Liver (tissue), 3 donors: Measurements from ENCODE around the gene HNRNPA2B1.

Source experiments
- EGR1 ChIP-seq, 2 donors: IDR thresholded peaks; 2 replicates each; pipeline ENCODE4 v1.6.1; 2016 to 2018; ENCODE audit warnings: antibody characterized with exemption in 2 of 2, low read depth in 2 of 2
- GABPA ChIP-seq, 2 donors: IDR thresholded peaks in 1 of 2; conservative IDR thresholded peaks in 1 of 2; 2 replicates each; pipeline ENCODE4 v1.6.1; 2016; ENCODE audit warnings: antibody characterized with exemption in 2 of 2, mild to moderate bottlenecking in 1 of 2, moderate library complexity in 1 of 2
- JUND ChIP-seq, 2 donors: IDR thresholded peaks; 2 replicates each; pipeline ENCODE4 v1.6.1; 2016; ENCODE audit warnings: antibody characterized with exemption in 2 of 2
- NR2F2 ChIP-seq: IDR thresholded peaks from 2 replicates; pipeline ENCODE4 v1.6.1; 2016; ENCODE audit warnings: antibody characterized with exemption
- RAD21 ChIP-seq, 2 donors: IDR thresholded peaks; 2 replicates each; pipeline ENCODE4 v1.6.1; 2016; ENCODE audit warnings: antibody characterized with exemption in 2 of 2, mild to moderate bottlenecking in 2 of 2
- RXRA ChIP-seq, 2 donors: IDR thresholded peaks; 2 replicates each; pipeline ENCODE4 v1.6.1; 2017 to 2018; ENCODE audit warnings: antibody characterized with exemption in 2 of 2, mild to moderate bottlenecking in 1 of 2
- SP1 ChIP-seq: IDR thresholded peaks from 2 replicates; pipeline ENCODE4 v1.6.1; 2018; ENCODE audit warnings: antibody characterized with exemption, mild to moderate bottlenecking
- TAF1 ChIP-seq: conservative IDR thresholded peaks from 2 replicates; pipeline ENCODE4 v1.6.1; 2016; ENCODE audit warnings: antibody characterized with exemption, mild to moderate bottlenecking
- YY1 ChIP-seq: IDR thresholded peaks from 2 replicates; pipeline ENCODE4 v1.6.1; 2016; ENCODE audit warnings: antibody characterized with exemption, mild to moderate bottlenecking
- TF ChIP-seq, protein P1 (sequence below): fragments of 150-350 bp; IDR thresholded peaks from 2 replicates; pipeline ENCODE4 v1.5.1; 2017; ENCODE audit warnings: improper control_type of control experiment, low read depth, low read length; ENCODE audit not compliant: missing input control
- TF ChIP-seq, protein P2 (sequence below): IDR thresholded peaks from 2 replicates; pipeline ENCODE4 v1.6.1; 2016; ENCODE audit warnings: antibody characterized with exemption
- TF ChIP-seq, protein P3 (sequence below): IDR thresholded peaks from 2 replicates; pipeline ENCODE4 v1.6.1; 2016; ENCODE audit warnings: antibody characterized with exemption, mild to moderate bottlenecking
- TF ChIP-seq, protein P4 (sequence below): IDR thresholded peaks from 2 replicates; pipeline ENCODE4 v1.6.1; 2016; ENCODE audit warnings: antibody characterized with exemption
- TF ChIP-seq, protein P5 (sequence below): IDR thresholded peaks from 2 replicates; pipeline ENCODE4 v1.6.1; 2016; ENCODE audit warnings: antibody characterized with exemption
- donor health status: healthy.
- donor health status: healthy.

DNA sequence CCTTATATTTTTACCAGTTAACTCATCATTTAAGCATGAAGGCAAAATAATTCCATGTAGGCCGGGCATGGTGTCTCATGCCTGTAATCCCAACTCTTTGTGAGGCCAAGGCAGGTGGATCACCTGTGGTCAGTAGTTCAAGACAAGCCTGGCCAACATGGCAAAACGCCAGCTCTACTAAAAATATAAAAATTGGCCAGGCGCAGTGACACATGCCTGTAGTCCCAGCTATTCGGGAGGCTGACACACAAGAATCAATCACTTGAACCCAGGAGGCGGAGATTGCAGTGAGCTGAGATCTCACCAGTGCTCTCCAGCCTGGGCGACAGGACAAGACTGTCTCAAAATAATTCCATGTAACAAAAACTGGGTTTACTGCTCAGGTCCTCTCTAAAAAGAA is 18.3 kb downstream of the HNRNPA2B1 start:
- TF ChIP-seq, protein P1, sequence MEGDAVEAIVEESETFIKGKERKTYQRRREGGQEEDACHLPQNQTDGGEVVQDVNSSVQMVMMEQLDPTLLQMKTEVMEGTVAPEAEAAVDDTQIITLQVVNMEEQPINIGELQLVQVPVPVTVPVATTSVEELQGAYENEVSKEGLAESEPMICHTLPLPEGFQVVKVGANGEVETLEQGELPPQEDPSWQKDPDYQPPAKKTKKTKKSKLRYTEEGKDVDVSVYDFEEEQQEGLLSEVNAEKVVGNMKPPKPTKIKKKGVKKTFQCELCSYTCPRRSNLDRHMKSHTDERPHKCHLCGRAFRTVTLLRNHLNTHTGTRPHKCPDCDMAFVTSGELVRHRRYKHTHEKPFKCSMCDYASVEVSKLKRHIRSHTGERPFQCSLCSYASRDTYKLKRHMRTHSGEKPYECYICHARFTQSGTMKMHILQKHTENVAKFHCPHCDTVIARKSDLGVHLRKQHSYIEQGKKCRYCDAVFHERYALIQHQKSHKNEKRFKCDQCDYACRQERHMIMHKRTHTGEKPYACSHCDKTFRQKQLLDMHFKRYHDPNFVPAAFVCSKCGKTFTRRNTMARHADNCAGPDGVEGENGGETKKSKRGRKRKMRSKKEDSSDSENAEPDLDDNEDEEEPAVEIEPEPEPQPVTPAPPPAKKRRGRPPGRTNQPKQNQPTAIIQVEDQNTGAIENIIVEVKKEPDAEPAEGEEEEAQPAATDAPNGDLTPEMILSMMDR, result no peak
- TF ChIP-seq EGR1 (IDR thresholded peaks at IDR 0.05; ENCODE audit: low read depth in 2 of 2) (no peak), RXRA (IDR thresholded peaks at IDR 0.05) (no peak), RAD21 (IDR thresholded peaks at IDR 0.05) (no peak), YY1 (no peak), TAF1 (no peak), GABPA (IDR thresholded peaks at IDR 0.05 in 1 of 2, conservative IDR thresholded peaks at IDR 0.05 in 1 of 2) (no peak), SP1 (no peak), JUND (IDR thresholded peaks at IDR 0.05) (no peak), NR2F2 (no peak)
- TF ChIP-seq, protein P2, sequence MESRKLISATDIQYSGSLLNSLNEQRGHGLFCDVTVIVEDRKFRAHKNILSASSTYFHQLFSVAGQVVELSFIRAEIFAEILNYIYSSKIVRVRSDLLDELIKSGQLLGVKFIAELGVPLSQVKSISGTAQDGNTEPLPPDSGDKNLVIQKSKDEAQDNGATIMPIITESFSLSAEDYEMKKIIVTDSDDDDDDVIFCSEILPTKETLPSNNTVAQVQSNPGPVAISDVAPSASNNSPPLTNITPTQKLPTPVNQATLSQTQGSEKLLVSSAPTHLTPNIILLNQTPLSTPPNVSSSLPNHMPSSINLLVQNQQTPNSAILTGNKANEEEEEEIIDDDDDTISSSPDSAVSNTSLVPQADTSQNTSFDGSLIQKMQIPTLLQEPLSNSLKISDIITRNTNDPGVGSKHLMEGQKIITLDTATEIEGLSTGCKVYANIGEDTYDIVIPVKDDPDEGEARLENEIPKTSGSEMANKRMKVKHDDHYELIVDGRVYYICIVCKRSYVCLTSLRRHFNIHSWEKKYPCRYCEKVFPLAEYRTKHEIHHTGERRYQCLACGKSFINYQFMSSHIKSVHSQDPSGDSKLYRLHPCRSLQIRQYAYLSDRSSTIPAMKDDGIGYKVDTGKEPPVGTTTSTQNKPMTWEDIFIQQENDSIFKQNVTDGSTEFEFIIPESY, result no peak
- TF ChIP-seq, protein P3, sequence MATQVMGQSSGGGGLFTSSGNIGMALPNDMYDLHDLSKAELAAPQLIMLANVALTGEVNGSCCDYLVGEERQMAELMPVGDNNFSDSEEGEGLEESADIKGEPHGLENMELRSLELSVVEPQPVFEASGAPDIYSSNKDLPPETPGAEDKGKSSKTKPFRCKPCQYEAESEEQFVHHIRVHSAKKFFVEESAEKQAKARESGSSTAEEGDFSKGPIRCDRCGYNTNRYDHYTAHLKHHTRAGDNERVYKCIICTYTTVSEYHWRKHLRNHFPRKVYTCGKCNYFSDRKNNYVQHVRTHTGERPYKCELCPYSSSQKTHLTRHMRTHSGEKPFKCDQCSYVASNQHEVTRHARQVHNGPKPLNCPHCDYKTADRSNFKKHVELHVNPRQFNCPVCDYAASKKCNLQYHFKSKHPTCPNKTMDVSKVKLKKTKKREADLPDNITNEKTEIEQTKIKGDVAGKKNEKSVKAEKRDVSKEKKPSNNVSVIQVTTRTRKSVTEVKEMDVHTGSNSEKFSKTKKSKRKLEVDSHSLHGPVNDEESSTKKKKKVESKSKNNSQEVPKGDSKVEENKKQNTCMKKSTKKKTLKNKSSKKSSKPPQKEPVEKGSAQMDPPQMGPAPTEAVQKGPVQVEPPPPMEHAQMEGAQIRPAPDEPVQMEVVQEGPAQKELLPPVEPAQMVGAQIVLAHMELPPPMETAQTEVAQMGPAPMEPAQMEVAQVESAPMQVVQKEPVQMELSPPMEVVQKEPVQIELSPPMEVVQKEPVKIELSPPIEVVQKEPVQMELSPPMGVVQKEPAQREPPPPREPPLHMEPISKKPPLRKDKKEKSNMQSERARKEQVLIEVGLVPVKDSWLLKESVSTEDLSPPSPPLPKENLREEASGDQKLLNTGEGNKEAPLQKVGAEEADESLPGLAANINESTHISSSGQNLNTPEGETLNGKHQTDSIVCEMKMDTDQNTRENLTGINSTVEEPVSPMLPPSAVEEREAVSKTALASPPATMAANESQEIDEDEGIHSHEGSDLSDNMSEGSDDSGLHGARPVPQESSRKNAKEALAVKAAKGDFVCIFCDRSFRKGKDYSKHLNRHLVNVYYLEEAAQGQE, result no peak
- TF ChIP-seq, protein P4, sequence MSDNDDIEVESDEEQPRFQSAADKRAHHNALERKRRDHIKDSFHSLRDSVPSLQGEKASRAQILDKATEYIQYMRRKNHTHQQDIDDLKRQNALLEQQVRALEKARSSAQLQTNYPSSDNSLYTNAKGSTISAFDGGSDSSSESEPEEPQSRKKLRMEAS, result no peak
- TF ChIP-seq, protein P5, sequence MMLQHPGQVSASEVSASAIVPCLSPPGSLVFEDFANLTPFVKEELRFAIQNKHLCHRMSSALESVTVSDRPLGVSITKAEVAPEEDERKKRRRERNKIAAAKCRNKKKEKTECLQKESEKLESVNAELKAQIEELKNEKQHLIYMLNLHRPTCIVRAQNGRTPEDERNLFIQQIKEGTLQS, result no peak
